H1 (cell line): ENCODE data around the gene ARMC3. TPM values are rescaled to one million over a fixed set of nuclear protein-coding genes. Genes with fewer than 3 reads are reported as not detected.

Experiments used
- CTCF ChIA-PET: fragments of 300-600 bp; sonication (Branson Sonifier 250); formaldehyde crosslinking; loops from one replicate; lab custom pipeline; 2021; ENCODE audit not compliant: partially characterized antibody; lab: Charles Lee
- POLR2A ChIA-PET: fragments of 300-600 bp; sonication (Branson Sonifier 250); formaldehyde crosslinking; loops from one replicate; lab custom pipeline; 2021; ENCODE audit warnings: inconsistent platforms; ENCODE audit not compliant: partially characterized antibody; lab: Charles Lee
- DNase-seq, 2 experiments: peaks; one replicate each; pipeline versions ENCODE4 v3.0.0 to v3.0.0-alpha.2; 2010 to 2022; ENCODE audit warnings: low spot score in 2 of 2, low read depth in 1 of 2, mixed read lengths in 1 of 2
- FAIRE-seq: peaks from 2 replicates; lab custom pipeline; 2011; peaks lifted over from hg19 to GRCh38; lab: Jason Lieb, UNC
- H2AFZ ChIP-seq: 2 replicates; pipeline ENCODE4 v1.8.1; 2012; ENCODE audit warnings: low read length, inconsistent platforms
- H2AK5ac ChIP-seq: 2 replicates; pipeline ENCODE4 v1.6.1; 2013; ENCODE audit warnings: low read depth, low read length
- H2BK120ac ChIP-seq: replicated peaks from 2 replicates; pipeline ENCODE3; 2013; ENCODE audit warnings: low read depth, low read length, inconsistent platforms
- H2BK12ac ChIP-seq: 2 replicates; pipeline ENCODE4 v1.6.1; 2013; ENCODE audit warnings: low read depth, low read length
- H2BK15ac ChIP-seq: 2 replicates; pipeline ENCODE4 v1.6.1; 2013; ENCODE audit warnings: low read length
- H2BK20ac ChIP-seq: 2 replicates; pipeline ENCODE4 v1.6.1; 2013; ENCODE audit warnings: low read length
- H2BK5ac ChIP-seq: 2 replicates; pipeline ENCODE4 v1.6.1; 2013; ENCODE audit warnings: low read depth, low read length
- H3K14ac ChIP-seq: 2 replicates; pipeline ENCODE4 v1.6.1; 2013; ENCODE audit warnings: inconsistent platforms; ENCODE audit not compliant: insufficient read length
- H3K18ac ChIP-seq: 2 replicates; pipeline ENCODE4 v1.6.1; 2013; ENCODE audit warnings: low read length; ENCODE audit errors: extremely low read depth
- H3K23ac ChIP-seq: 2 replicates; pipeline ENCODE4 v1.6.1; 2013; ENCODE audit warnings: inconsistent platforms; ENCODE audit not compliant: insufficient read length
- H3K23me2 ChIP-seq: 2 replicates; pipeline ENCODE4 v1.6.1; 2013; ENCODE audit warnings: low read depth, low read length
- H3K27ac ChIP-seq: 2 replicates; pipeline ENCODE4 v1.6.1; 2011; ENCODE audit warnings: low read depth, low read length, inconsistent platforms
- H3K27me3 ChIP-seq, 4 experiments: replicated peaks in 1 of 4; 1 replicate in 1 of 4; 2 replicates in 3 of 4; pipeline versions ENCODE4 v1.6.1 to v1.8.1; 2011 to 2013; ENCODE audit warnings: low read length in 3 of 4, mild to moderate bottlenecking in 3 of 4, inconsistent platforms in 2 of 4, mixed read lengths in 2 of 4, moderate library complexity in 1 of 4; ENCODE audit not compliant: control insufficient read depth in 3 of 4, insufficient read depth in 3 of 4; ENCODE audit errors: extremely low read depth in 1 of 4
- H3K36me3 ChIP-seq, 4 experiments: 2 replicates each; pipeline versions ENCODE4 v1.6.1 to v1.8.1; 2011 to 2013; ENCODE audit warnings: mild to moderate bottlenecking in 4 of 4, low read length in 3 of 4, moderate library complexity in 2 of 4, control low read depth in 1 of 4, inconsistent platforms in 1 of 4; ENCODE audit not compliant: insufficient read depth in 4 of 4, control insufficient read depth in 2 of 4
- H3K4ac ChIP-seq: replicated peaks from 2 replicates; pipeline ENCODE3; 2013; ENCODE audit warnings: low read length, low read depth, mixed read lengths, inconsistent platforms; ENCODE audit not compliant: insufficient read length
- H3K4me1 ChIP-seq, 4 experiments: replicated peaks in 1 of 4; 1 replicate in 1 of 4; 2 replicates in 3 of 4; pipeline versions ENCODE4 v1.6.1 to v1.8.1; 2011 to 2013; ENCODE audit warnings: low read length in 3 of 4, inconsistent platforms in 2 of 4, mixed read lengths in 1 of 4; ENCODE audit not compliant: insufficient read depth in 4 of 4, control insufficient read depth in 3 of 4
- H3K4me2 ChIP-seq, 2 experiments: 2 replicates each; pipeline versions ENCODE4 v1.6.1 to v1.8.1; 2011 to 2013; ENCODE audit warnings: low read depth in 2 of 2, low read length in 2 of 2, control low read depth in 1 of 2, inconsistent platforms in 1 of 2, mild to moderate bottlenecking in 1 of 2; ENCODE audit not compliant: insufficient read depth in 1 of 2
- H3K4me3 ChIP-seq, 4 experiments: fragments of 200-600, 300-600 bp in 1 of 4; sonication (generic), shearing (Covaris generic), sonication (Bioruptor Twin) in 1 of 4; 2 replicates each; pipeline versions ENCODE4 v1.5.1 to v1.8.1; 2011 to 2016; ENCODE audit warnings: low read length in 4 of 4, low read depth in 3 of 4, control low read depth in 2 of 4, inconsistent platforms in 2 of 4, mild to moderate bottlenecking in 2 of 4, mixed read lengths in 1 of 4, moderate library complexity in 1 of 4; ENCODE audit not compliant: insufficient read depth in 2 of 4; ENCODE audit errors: extremely low read depth in 1 of 4
- H3K56ac ChIP-seq: replicated peaks from 2 replicates; pipeline ENCODE3; 2013; ENCODE audit warnings: low read depth, mild to moderate bottlenecking, mixed read lengths, low read length, inconsistent platforms; ENCODE audit not compliant: insufficient read length
- H3K79me1 ChIP-seq: 2 replicates; pipeline ENCODE4 v1.6.1; 2013; ENCODE audit warnings: low read depth, low read length, control low read depth
- H3K79me2 ChIP-seq, 2 experiments: 2 replicates each; pipeline versions ENCODE4 v1.6.1 to v1.8.1; 2012 to 2013; ENCODE audit warnings: low read length in 2 of 2, mild to moderate bottlenecking in 2 of 2, inconsistent platforms in 1 of 2; ENCODE audit not compliant: insufficient read depth in 2 of 2, control insufficient read depth in 1 of 2
- H3K9ac ChIP-seq, 4 experiments: replicated peaks in 1 of 4; 1 replicate in 1 of 4; 2 replicates in 3 of 4; pipeline versions ENCODE4 v1.6.1 to v1.8.1; 2011 to 2013; ENCODE audit warnings: low read depth in 3 of 4, low read length in 3 of 4, control low read depth in 2 of 4, mild to moderate bottlenecking in 2 of 4, moderate library complexity in 2 of 4, inconsistent platforms in 1 of 4; ENCODE audit errors: extremely low read depth in 1 of 4
- H3K9me3 ChIP-seq, 2 experiments: 2 replicates each; pipeline versions ENCODE4 v1.6.1 to v1.8.1; 2012 to 2013; ENCODE audit warnings: mild to moderate bottlenecking in 2 of 2, moderate library complexity in 2 of 2, control low read depth in 1 of 2, inconsistent platforms in 1 of 2, low read depth in 1 of 2, low read length in 1 of 2, mixed read lengths in 1 of 2; ENCODE audit not compliant: insufficient read depth in 2 of 2
- H4K20me1 ChIP-seq, 2 experiments: replicated peaks in 1 of 2; 2 replicates each; pipeline versions ENCODE3 to v1.8.1; 2011 to 2013; ENCODE audit warnings: inconsistent platforms in 2 of 2, low read length in 2 of 2, mild to moderate bottlenecking in 1 of 2; ENCODE audit not compliant: insufficient read depth in 2 of 2, control insufficient read depth in 1 of 2
- H4K5ac ChIP-seq: 2 replicates; pipeline ENCODE4 v1.6.1; 2013; ENCODE audit warnings: low read length, low read depth, mixed read lengths, inconsistent platforms; ENCODE audit not compliant: insufficient read length
- H4K8ac ChIP-seq: 2 replicates; pipeline ENCODE4 v1.8.0; 2013; ENCODE audit warnings: mild to moderate bottlenecking, moderate library complexity, low read length, inconsistent platforms; ENCODE audit not compliant: insufficient read depth; ENCODE audit errors: extremely low read depth
- H4K91ac ChIP-seq: replicated peaks from 2 replicates; pipeline ENCODE3; 2013; ENCODE audit warnings: low read length, mixed read lengths, inconsistent platforms; ENCODE audit not compliant: insufficient read length
- HDAC6 ChIP-seq: IDR thresholded peaks from one replicate; pipeline ENCODE4 v1.7.1; 2012; ENCODE audit warnings: low read depth, mild to moderate bottlenecking, inconsistent platforms, low read length, moderate library complexity
- POU5F1 ChIP-seq: IDR thresholded peaks from 2 replicates; pipeline ENCODE4 v1.6.1; 2011; ENCODE audit warnings: low read depth, mild to moderate bottlenecking, low read length, moderate library complexity
- WGBS, 2 experiments: shearing (Covaris generic) in 1 of 2; methylation state at CpG; one replicate each; pipeline versions ENCODE4 v1.1.6 to v1.1.7; 2013 to 2015; ENCODE audit warnings: low lambda C conversion rate in 2 of 2, mixed read lengths in 2 of 2, inconsistent platforms in 1 of 2, low coverage in 1 of 2, missing lambda C conversion rate in 1 of 2; ENCODE audit not compliant: insufficient replicate concordance in 2 of 2, insufficient coverage in 1 of 2, insufficient read length in 1 of 2; ENCODE audit errors: extremely low coverage in 1 of 2, missing lambda C conversion rate in 1 of 2; 5-methylcytosine and 5-hydroxymethylcytosine counted together
- polyA plus RNA-seq, 7 experiments: library from polyadenylated mRNA; depleted of rRNA in 3 of 7; stranded (reverse) in 5 of 7; unstranded in 2 of 7; fragments of >200 nt in 5 of 7; fragments of 200-250 nt in 2 of 7; gene quantifications; 1 replicate in 5 of 7; 2 replicates in 1 of 7; 4 replicates in 1 of 7; pipeline versions ENCODE4 v1.2.1 to v1.2.3, GENCODE V29; 2011 to 2013; ENCODE audit warnings: missing spikeins in 2 of 7, mixed read lengths in 2 of 7
- total RNA-seq: library from RNA; stranded (reverse); fragmentation: NEBNext Ultra II Directional; extraction: Animal tissue kit (Norgen Biotek cat#: 25700); gene quantifications from 2 replicates; pipeline ENCODE4 v1.2.1, GENCODE V29; 2021

Gene ARMC3
- total and polyA plus RNA-seq, 2 of the 8 experiments (the other 6 are each of a cell fraction or from before 2014, with no cell fraction given): 0.15 TPM

DNA sequence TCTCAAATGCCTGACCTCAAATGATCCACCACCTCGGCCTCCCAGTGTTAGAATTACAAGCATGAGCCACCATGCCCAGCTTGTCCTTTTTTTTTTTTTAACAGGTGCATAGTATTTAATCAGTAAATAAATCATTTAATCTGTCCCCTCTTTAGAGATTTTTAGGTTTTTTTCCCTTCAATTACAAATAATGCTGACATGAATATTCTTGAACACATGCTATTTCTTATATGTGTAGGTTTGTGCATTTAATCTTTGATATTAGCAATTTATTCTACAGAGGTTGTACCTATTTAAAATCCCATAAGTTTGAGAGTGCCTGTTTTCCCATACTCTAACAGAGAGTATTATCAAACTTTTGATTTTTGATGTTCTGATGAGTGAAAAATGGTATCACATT lies 24.2 kb upstream of the ARMC3 start:
- Histone ChIP-seq H2BK5ac (no peak overlapping the region), H3K9me3 (peaks cover 18 to 25% of the 10 kb centered on the region in 2 experiments), H3K79me2 (no peaks in the 10 kb centered on the region), H2BK20ac (no peak overlapping the region), H3K4me3 (no peak overlapping the region), H2BK12ac (no peak overlapping the region), H3K23ac (no peak overlapping the region), H2BK15ac (no peak overlapping the region), H3K4me1 (no peaks in the 10 kb centered on the region), H4K91ac (no peak overlapping the region), H2BK120ac (no peak overlapping the region), H2AFZ (no peak overlapping the region), H3K36me3 (no peaks in the 10 kb centered on the region; a peak in 1 of 8 replicates), H3K27me3 (no peaks in the 10 kb centered on the region), H3K23me2 (no peaks in the 10 kb centered on the region), H3K9ac (no peak overlapping the region), H4K8ac (no peak overlapping the region), H3K27ac (no peak overlapping the region), H3K79me1 (no peaks in the 10 kb centered on the region), H3K14ac (no peak overlapping the region), H4K5ac (no peak overlapping the region), H3K4ac (no peak overlapping the region), H4K20me1 (no peaks in the 10 kb centered on the region), H3K56ac (no peak overlapping the region), H2AK5ac (no peak overlapping the region), H3K4me2 (no peak overlapping the region), H3K18ac (no peak overlapping the region)
- ChIA-PET POLR2A (no interaction called here), CTCF (no interaction called here)
- no peak for DNase-seq
- no CpG with 5 or more reads among the region's 1 CpG for WGBS, 2 experiments
- FAIRE-seq: no peak
- TF ChIP-seq POU5F1 (no peak), HDAC6 (no peak)
